NCI-H128 (cell line): ENCODE measurements around the gene ALOX15B.
A peak's percentile ranks its signal among the peaks of the same experiment; 100 is the strongest.

Experiments
- DNase-seq: peaks from one replicate; lab custom pipeline; 2025; ENCODE audit not compliant: unreplicated experiment; lab: John Stamatoyannopoulos, UW

Gene ALOX15B

GRCh38 chr17:8079291-8080207, 40.7 kb downstream of the ALOX15B start:
- DNase-seq: peak; percentile 55

GRCh38 chr17:8080208-8080798, 41.4 kb downstream of the ALOX15B start:
- DNase-seq: no peak

- DNase-seq: no peak
Measured at GRCh38 chr17:8080799-8081219, 42.0 kb downstream of the ALOX15B start.

- no peak for DNase-seq
Measured at GRCh38 chr17:8081876-8082275, 43.0 kb downstream of the ALOX15B start.

GRCh38 chr17:8082292-8082691, 43.4 kb downstream of the ALOX15B start:
- no peak for DNase-seq

GRCh38 chr17:8084250-8084649, 45.4 kb downstream of the ALOX15B start:
- DNase-seq: no peak

- no peak for DNase-seq
Measured at GRCh38 chr17:8087075-8087951, 48.5 kb downstream of the ALOX15B start, which contains the start of gene ALOX12B. TSS of gene ALOX12B (minus strand) at chr17:8087716. CDS start at chr17:8087442, 274 bp downstream.

- DNase-seq: no peak
Measured at GRCh38 chr17:8087952-8088230, 49.0 kb downstream of the ALOX15B start.

GRCh38 chr17:8089728-8090127, 50.9 kb downstream of the ALOX15B start:
- DNase-seq: no peak

- DNase-seq: no peak
Measured at GRCh38 chr17:8091033-8091687, 52.3 kb downstream of the ALOX15B start.

GRCh38 chr17:8095361-8095760, 56.5 kb downstream of the ALOX15B start:
- DNase-seq: no peak

GRCh38 chr17:8096541-8096940, 57.7 kb downstream of the ALOX15B start:
- DNase-seq: no peak
